WTC11 (cell line): ENCODE results near the gene TCEA2. TPM values are rescaled to one million over a fixed set of nuclear protein-coding genes. Genes with fewer than 3 reads are reported as not detected.

Experiments used
- ATAC-seq: fragments of 200-7000 bp; cut with Tn5 transposase; 2 replicates; pipeline ENCODE4 v1.10.0; 2021; ENCODE audit warnings: mild to moderate bottlenecking, moderate library complexity
- CTCF ChIA-PET: fragments of 300-600 bp; sonication (Branson Sonifier 250); formaldehyde crosslinking; loops from one replicate; lab custom pipeline; 2021; ENCODE audit warnings: antibody characterized with exemption; lab: Charles Lee
- POLR2A ChIA-PET: fragments of 350-600 bp; sonication (Branson Sonifier 250); formaldehyde crosslinking; loops from one replicate; lab custom pipeline; 2021; ENCODE audit warnings: antibody characterized with exemption; lab: Charles Lee
- DNase-seq: peaks from one replicate; pipeline ENCODE4 v3.0.0; 2021; ENCODE audit warnings: low spot score
- H3K27ac Mint-ChIP-seq: 2 replicates; pipeline ENCODE4 v1.8.0; 2021; ENCODE audit warnings: mixed read lengths
- H3K27me3 Mint-ChIP-seq: 2 replicates; pipeline ENCODE4 v1.8.0; 2021; ENCODE audit warnings: low read depth, mild to moderate bottlenecking, moderate library complexity, mixed read lengths
- H3K36me3 Mint-ChIP-seq: 2 replicates; pipeline ENCODE4 v1.8.0; 2021; ENCODE audit warnings: mixed read lengths
- H3K4me1 Mint-ChIP-seq: 2 replicates; pipeline ENCODE4 v1.8.0; 2022; ENCODE audit warnings: mixed read lengths
- H3K4me3 Mint-ChIP-seq: 2 replicates; pipeline ENCODE4 v1.8.0; 2021; ENCODE audit warnings: mild to moderate bottlenecking, moderate library complexity, mixed read lengths
- H3K9me3 Mint-ChIP-seq: 2 replicates; pipeline ENCODE4 v1.8.0; 2021; ENCODE audit warnings: mixed read lengths
- AFF4 ChIP-seq: sonication (generic); formaldehyde crosslinking; IDR thresholded peaks from 2 replicates; pipeline ENCODE4 v1.8.1; 2023; ENCODE audit warnings: mild to moderate bottlenecking, missing genetic modification reagents, borderline replicate concordance
- CBFB ChIP-seq: sonication (generic); formaldehyde crosslinking; IDR thresholded peaks from 2 replicates; pipeline ENCODE4 v1.8.1; 2022; ENCODE audit warnings: mild to moderate bottlenecking, low read depth, missing genetic modification reagents
- CDX4 ChIP-seq: fragments of 250-450 bp; sonication (Bioruptor Pico); IDR thresholded peaks from 2 replicates; pipeline ENCODE4 v1.9.0; 2021; ENCODE audit warnings: moderate library complexity, mild to moderate bottlenecking, inconsistent platforms, borderline replicate concordance
- ERG ChIP-seq: fragments of 250-450 bp; sonication (Bioruptor Pico); IDR thresholded peaks from 2 replicates; pipeline ENCODE4 v1.8.0; 2021; ENCODE audit warnings: mild to moderate bottlenecking
- FOXK1 ChIP-seq: sonication (generic); formaldehyde crosslinking; IDR thresholded peaks from 2 replicates; pipeline ENCODE4 v1.8.0; 2022; ENCODE audit warnings: mild to moderate bottlenecking, moderate library complexity, missing genetic modification reagents
- FOXP1 ChIP-seq: sonication (generic); formaldehyde crosslinking; IDR thresholded peaks from 2 replicates; pipeline ENCODE4 v1.8.0; 2022; ENCODE audit warnings: missing genetic modification reagents, mild to moderate bottlenecking, moderate library complexity, borderline replicate concordance
- GABPB1 ChIP-seq: sonication (generic); formaldehyde crosslinking; IDR thresholded peaks from 2 replicates; pipeline ENCODE4 v1.8.1; 2023; ENCODE audit warnings: mild to moderate bottlenecking, missing genetic modification reagents
- IRF1 ChIP-seq: sonication (generic); formaldehyde crosslinking; IDR thresholded peaks from 2 replicates; pipeline ENCODE4 v1.8.0; 2023; ENCODE audit warnings: missing genetic modification reagents
- JUN ChIP-seq: sonication (generic); formaldehyde crosslinking; IDR thresholded peaks from 2 replicates; pipeline ENCODE4 v1.8.0; 2023; ENCODE audit warnings: mild to moderate bottlenecking, missing genetic modification reagents
- MAX ChIP-seq: sonication (generic); formaldehyde crosslinking; IDR thresholded peaks from 2 replicates; pipeline ENCODE4 v1.8.0; 2022; ENCODE audit warnings: mild to moderate bottlenecking, missing genetic modification reagents
- NR1H2 ChIP-seq: sonication (generic); formaldehyde crosslinking; IDR thresholded peaks from 2 replicates; pipeline ENCODE4 v1.9.0; 2021; ENCODE audit warnings: mild to moderate bottlenecking, moderate library complexity, missing genetic modification reagents
- NR2C2 ChIP-seq: sonication (generic); formaldehyde crosslinking; IDR thresholded peaks from 2 replicates; pipeline ENCODE4 v1.8.0; 2022; ENCODE audit warnings: mild to moderate bottlenecking, missing genetic modification reagents
- PREB ChIP-seq: sonication (generic); formaldehyde crosslinking; IDR thresholded peaks from 2 replicates; pipeline ENCODE4 v1.8.1; 2022; ENCODE audit warnings: mild to moderate bottlenecking, missing genetic modification reagents, moderate library complexity, borderline replicate concordance
- PRRX2 ChIP-seq: fragments of 250-450 bp; sonication (Bioruptor Pico); IDR thresholded peaks from 2 replicates; pipeline ENCODE4 v1.8.0; 2021; ENCODE audit warnings: mild to moderate bottlenecking
- TCF7 ChIP-seq: sonication (generic); formaldehyde crosslinking; IDR thresholded peaks from 2 replicates; pipeline ENCODE4 v1.8.0; 2022; ENCODE audit warnings: mild to moderate bottlenecking, low read depth, missing genetic modification reagents, moderate library complexity
- TEAD4 ChIP-seq: sonication (generic); formaldehyde crosslinking; IDR thresholded peaks from 2 replicates; pipeline ENCODE4 v1.8.0; 2022; ENCODE audit warnings: mild to moderate bottlenecking, missing genetic modification reagents
- ZNF219 ChIP-seq: sonication (generic); formaldehyde crosslinking; IDR thresholded peaks from 2 replicates; pipeline ENCODE4 v1.8.0; 2023; ENCODE audit warnings: missing genetic modification reagents, mild to moderate bottlenecking, borderline replicate concordance
- ZNF281 ChIP-seq: sonication (generic); formaldehyde crosslinking; IDR thresholded peaks from 2 replicates; pipeline ENCODE4 v1.8.0; 2023; ENCODE audit warnings: mild to moderate bottlenecking, missing genetic modification reagents
- ZNF423 ChIP-seq: fragments of 250-450 bp; sonication (Bioruptor Pico); IDR thresholded peaks from 2 replicates; pipeline ENCODE4 v2.1.2; 2022; ENCODE audit warnings: mild to moderate bottlenecking, moderate library complexity
- ZSCAN18 ChIP-seq: fragments of 250-450 bp; sonication (Bioruptor Pico); IDR thresholded peaks from 2 replicates; pipeline ENCODE4 v2.1.2; 2022; ENCODE audit warnings: mild to moderate bottlenecking, moderate library complexity
- total RNA-seq: library from RNA; stranded (reverse); gene quantifications from 3 replicates; pipeline ENCODE4 v1.2.3, GENCODE V29; 2021

The TCEA2 gene
- total RNA-seq, 1 experiment from 2014 or later: 55.8 TPM

GRCh38 chr20:64038224-64038564 lies 24.8 kb upstream of the TCEA2 start:
- TF ChIP-seq TEAD4 (CRISPR knock-in tag) (no peak), MAX (no peak), CBFB (CRISPR knock-in tag) (no peak), FOXK1 (no peak), NR1H2 (CRISPR knock-in tag) (no peak), ZNF281 (CRISPR knock-in tag) (no peak), PREB (CRISPR knock-in tag) (no peak), ZNF219 (no peak), NR2C2 (CRISPR knock-in tag) (no peak), JUN (no peak), ERG (CRISPR knock-in tag) (no peak), ZNF423 (CRISPR knock-in tag) (no peak), GABPB1 (CRISPR knock-in tag) (no peak), CDX4 (CRISPR knock-in tag) (no peak), IRF1 (CRISPR knock-in tag) (no peak), FOXP1 (CRISPR knock-in tag) (no peak), TCF7 (CRISPR knock-in tag) (no peak), PRRX2 (no peak), AFF4 (no peak), ZSCAN18 (CRISPR knock-in tag) (no peak)
- Mint-ChIP-seq H3K36me3 (peaks cover 5% of the 10 kb centered on the region; the same call in 1 of the 2 replicates), H3K4me1 (peaks cover 28% of the 10 kb centered on the region), H3K9me3 (no peaks in the 10 kb centered on the region), H3K4me3 (peak overlapping the region; percentile 63), H3K27me3 (peaks cover 38% of the 10 kb centered on the region), H3K27ac (no peak overlapping the region)
- ChIA-PET CTCF (interaction anchor here (0.7 to 6.1 kb wide), 18 partner anchors 11 to 183 kb away, joined by 3 to 53 read pairs (median 6); partner anchors contain the start of genes LKAAEAR1, PRPF6, SAMD10 and TCEA2), POLR2A (no interaction called here)
- DNase-seq (no peak), ATAC-seq (peak; percentile 10)
